ENCODE measurements around the gene WDFY4. TPM values are rescaled to one million over a fixed set of nuclear protein-coding genes. Genes with fewer than 3 reads are reported as not detected.

The WDFY4 gene
- total RNA-seq, 2 donors from 2014 or later, result 0.70 to 2.0 TPM

- Histone ChIP-seq H3K4me1 (peaks cover 0 to 4% of the 10 kb centered on the region in 2 donors), H3K36me3 (no peaks in the 10 kb centered on the region), H3K4me3 (no peak overlapping the region), H3K9me3 (no peaks in the 10 kb centered on the region), H3K27me3 (no peaks in the 10 kb centered on the region), H3K27ac (no peak overlapping the region)
- peak; percentile 44 for DNase-seq (ENCODE audit: low spot score)
- no peak for TF ChIP-seq CTCF (IDR thresholded peaks at IDR 0.05)
Measured at GRCh38 chr10:48794074-48794473, 109.4 kb downstream of the WDFY4 start.

DNA sequence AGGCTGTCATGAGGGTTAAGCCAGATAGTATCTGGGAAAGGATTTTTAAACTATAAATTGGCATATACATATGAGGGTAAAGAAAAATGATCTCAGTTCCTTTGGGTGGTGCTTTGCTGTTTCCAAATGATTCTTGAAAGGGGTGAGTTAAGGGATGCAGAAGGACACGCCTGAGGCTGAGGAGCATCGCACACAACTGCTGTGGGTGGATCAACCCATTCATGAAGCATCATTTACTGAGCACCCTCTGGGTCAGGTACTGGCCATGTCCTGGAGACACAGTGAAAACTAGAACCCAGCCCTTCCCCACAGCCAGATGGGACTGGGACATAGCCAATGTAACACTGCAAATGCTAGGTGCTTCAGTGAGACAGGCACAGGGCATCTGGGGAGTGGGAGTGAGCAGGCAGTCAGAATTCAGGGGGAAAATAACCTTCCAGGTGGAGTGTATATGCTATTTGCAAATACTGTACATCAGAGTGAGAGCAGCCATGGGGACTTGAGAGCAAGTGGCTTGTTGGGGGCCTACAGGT, 112.1 kb downstream of the WDFY4 start:
- Histone ChIP-seq H3K27ac (no peak overlapping the region), H3K36me3 (no peaks in the 10 kb centered on the region), H3K4me1 (peaks cover 0 to 10% of the 10 kb centered on the region in 2 donors), H3K9me3 (no peaks in the 10 kb centered on the region), H3K4me3 (no peak overlapping the region), H3K27me3 (no peaks in the 10 kb centered on the region)
- TF ChIP-seq CTCF (IDR thresholded peaks at IDR 0.05), result no peak
- DNase-seq (ENCODE audit: low spot score), result peak; percentile 36

- H3K4me1 ChIP-seq, result peaks cover 0 to 7% of the 10 kb centered on the region in 2 donors
- H3K27ac ChIP-seq, result no peak overlapping the region
- no peak for DNase-seq (ENCODE audit: low spot score)
- no peaks in the 10 kb centered on the region for H3K9me3 ChIP-seq
- TF ChIP-seq CTCF (IDR thresholded peaks at IDR 0.05), result no peak
- H3K27me3 ChIP-seq, result no peaks in the 10 kb centered on the region
- no peaks in the 10 kb centered on the region for H3K36me3 ChIP-seq
- no peak overlapping the region for H3K4me3 ChIP-seq
Measured at GRCh38 chr10:48797830-48798229, 113.2 kb downstream of the WDFY4 start.

DNA sequence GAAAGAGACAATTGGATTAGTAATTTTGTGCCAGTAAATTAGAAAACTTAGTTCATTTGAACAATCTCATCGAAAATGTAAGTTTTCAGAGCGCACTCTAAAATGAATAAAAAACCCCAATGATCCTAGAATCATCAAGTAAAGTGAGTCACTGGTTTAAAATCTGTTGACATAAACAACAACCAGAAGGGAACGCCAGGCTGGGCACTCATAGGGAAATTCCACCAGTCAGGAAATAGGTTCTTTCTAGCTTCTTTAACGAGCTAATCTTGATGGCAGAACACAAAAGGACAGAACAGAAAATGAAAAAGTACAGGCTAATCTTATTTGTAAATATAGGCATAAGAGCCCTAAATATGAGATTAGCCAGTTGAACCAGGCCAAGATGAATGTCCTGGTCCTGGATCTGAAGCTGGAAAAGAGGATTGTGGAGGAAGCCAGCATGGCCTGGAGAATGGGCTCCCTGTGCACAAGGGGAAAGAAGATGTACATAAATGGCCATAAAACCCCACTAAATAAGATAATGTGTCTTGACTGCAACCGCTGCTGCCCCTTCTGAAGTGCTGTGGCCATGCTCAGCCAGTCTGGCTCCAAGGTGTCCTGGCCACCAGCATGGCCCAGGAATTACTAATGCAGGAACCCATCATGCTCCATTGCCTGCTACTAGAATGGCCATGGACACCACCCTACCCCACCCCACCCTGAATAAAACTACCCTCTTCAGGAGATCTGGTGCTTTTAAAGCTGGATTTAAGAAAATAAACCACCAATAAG, 114.0 kb downstream of the WDFY4 start:
- peak; percentile 30 for DNase-seq (ENCODE audit: low spot score)
- Histone ChIP-seq H3K27me3 (no peaks in the 10 kb centered on the region), H3K27ac (no peak overlapping the region), H3K36me3 (no peaks in the 10 kb centered on the region), H3K4me3 (no peak overlapping the region), H3K4me1 (peaks cover 0 to 12% of the 10 kb centered on the region in 2 donors), H3K9me3 (no peaks in the 10 kb centered on the region)
- TF ChIP-seq CTCF (IDR thresholded peaks at IDR 0.05), result no peak

DNA sequence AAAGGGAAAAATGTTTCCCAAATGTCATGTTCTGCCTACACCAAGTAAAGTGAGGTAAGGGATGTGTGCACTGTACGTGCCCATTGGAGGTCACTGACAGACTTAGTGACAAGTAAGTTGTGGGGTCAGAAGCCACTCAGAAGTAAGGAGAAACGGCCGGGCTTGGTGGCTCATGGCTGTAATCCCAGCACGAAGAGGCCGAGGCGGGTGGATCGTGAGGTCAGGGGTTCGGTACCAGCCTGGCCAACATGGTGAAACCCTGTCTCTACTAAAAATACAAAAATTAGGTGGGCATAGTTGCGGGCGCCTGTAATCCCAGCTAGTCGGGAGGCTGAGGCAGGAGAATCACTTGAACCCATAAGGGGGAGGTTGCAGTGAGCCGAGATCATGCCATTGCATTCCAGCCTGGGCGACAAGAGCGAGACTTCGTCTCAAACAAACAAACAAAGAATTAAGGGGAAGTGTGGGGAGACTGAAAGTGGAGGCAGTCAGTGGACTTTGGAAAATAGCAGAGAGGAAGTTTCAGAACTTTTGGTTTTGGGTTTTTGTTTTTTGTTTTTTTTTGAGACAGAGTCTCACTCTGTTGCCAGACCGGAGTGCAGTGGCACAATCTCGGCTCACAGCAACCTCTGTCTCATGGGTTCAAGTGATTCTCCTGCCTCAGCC, 114.8 kb downstream of the WDFY4 start:
- Histone ChIP-seq H3K27ac (peak overlapping the region; percentile 19 to 42), H3K4me3 (no peak overlapping the region)
- no peak for TF ChIP-seq CTCF (IDR thresholded peaks at IDR 0.05)

More for the DNA sequence above, 114.8 kb downstream of the WDFY4 start:
- Histone ChIP-seq H3K36me3 (no peaks in the 10 kb centered on the region), H3K27me3 (no peaks in the 10 kb centered on the region), H3K9me3 (no peaks in the 10 kb centered on the region), H3K4me1 (peaks cover 0 to 15% of the 10 kb centered on the region in 2 donors)
- DNase-seq (ENCODE audit: low spot score), result peak; percentile 52
